Brain microvascular endothelial cell (primary cell): Measurements from ENCODE around the gene TMEM52B.

Experiments
- DNase-seq: peaks from one replicate; pipeline ENCODE4 v3.0.0-alpha.2; 2020
- H3K27ac ChIP-seq: fragments of 250-450 bp; sonication (Bioruptor Pico); 2 replicates; pipeline ENCODE4 v1.5.1; 2020; ENCODE audit warnings: mild to moderate bottlenecking, moderate library complexity
- H3K27me3 ChIP-seq: fragments of 250-450 bp; sonication (Bioruptor Pico); replicated peaks from 2 replicates; pipeline ENCODE4 v1.5.1; 2020; ENCODE audit warnings: mild to moderate bottlenecking
- H3K36me3 ChIP-seq: fragments of 250-450 bp; sonication (Bioruptor Pico); replicated peaks from 2 replicates; pipeline ENCODE4 v1.5.1; 2020; ENCODE audit warnings: mild to moderate bottlenecking
- H3K4me3 ChIP-seq: 2 replicates; pipeline ENCODE4 v1.5.1; 2011; ENCODE audit warnings: low read depth, mild to moderate bottlenecking, control low read depth, low read length, moderate library complexity
- in situ Hi-C: cut with HindIII; loops from 2 replicates; pipeline ENCODE4 v1.10.0; 2017; ENCODE audit warnings: low sequenced_read_pairs, low pct_ligation_motif_present
- TF ChIP-seq, protein P1 (sequence below): IDR thresholded peaks from 2 replicates; pipeline ENCODE4 v1.5.1; 2011; ENCODE audit warnings: low read depth, mild to moderate bottlenecking, moderate library complexity, low read length, control low read depth, inconsistent platforms; ENCODE audit errors: missing control alignments

The TMEM52B gene

DNA sequence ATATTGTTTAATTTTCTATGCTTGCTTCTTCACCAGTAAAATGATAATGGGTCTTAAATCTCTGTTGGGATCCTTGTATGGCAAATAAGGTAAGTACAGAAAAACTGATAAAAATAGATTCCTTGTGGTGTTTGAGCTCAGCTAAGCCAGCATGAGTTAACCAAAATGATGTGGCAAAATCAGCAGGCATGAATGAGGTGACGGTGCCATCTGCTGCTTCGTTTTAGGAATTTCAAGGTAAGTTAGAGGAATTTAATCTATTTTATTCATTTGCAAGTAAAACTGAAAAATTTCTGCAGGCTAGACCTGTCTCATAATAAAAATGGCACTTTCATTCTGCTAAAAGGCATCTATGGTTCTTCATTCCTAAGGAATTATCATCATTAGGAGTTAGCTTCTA lies 38.8 kb upstream of the TMEM52B start:
- TF ChIP-seq, protein P1, sequence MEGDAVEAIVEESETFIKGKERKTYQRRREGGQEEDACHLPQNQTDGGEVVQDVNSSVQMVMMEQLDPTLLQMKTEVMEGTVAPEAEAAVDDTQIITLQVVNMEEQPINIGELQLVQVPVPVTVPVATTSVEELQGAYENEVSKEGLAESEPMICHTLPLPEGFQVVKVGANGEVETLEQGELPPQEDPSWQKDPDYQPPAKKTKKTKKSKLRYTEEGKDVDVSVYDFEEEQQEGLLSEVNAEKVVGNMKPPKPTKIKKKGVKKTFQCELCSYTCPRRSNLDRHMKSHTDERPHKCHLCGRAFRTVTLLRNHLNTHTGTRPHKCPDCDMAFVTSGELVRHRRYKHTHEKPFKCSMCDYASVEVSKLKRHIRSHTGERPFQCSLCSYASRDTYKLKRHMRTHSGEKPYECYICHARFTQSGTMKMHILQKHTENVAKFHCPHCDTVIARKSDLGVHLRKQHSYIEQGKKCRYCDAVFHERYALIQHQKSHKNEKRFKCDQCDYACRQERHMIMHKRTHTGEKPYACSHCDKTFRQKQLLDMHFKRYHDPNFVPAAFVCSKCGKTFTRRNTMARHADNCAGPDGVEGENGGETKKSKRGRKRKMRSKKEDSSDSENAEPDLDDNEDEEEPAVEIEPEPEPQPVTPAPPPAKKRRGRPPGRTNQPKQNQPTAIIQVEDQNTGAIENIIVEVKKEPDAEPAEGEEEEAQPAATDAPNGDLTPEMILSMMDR = peak; percentile 57
- no peaks in the 10 kb centered on the region for H3K27me3 ChIP-seq
- H3K27ac ChIP-seq = no peak overlapping the region
- no peaks in the 10 kb centered on the region for H3K36me3 ChIP-seq
- H3K4me3 ChIP-seq = no peak overlapping the region
- in situ Hi-C loops = no loop called here
- peak; percentile 42 for DNase-seq

DNA sequence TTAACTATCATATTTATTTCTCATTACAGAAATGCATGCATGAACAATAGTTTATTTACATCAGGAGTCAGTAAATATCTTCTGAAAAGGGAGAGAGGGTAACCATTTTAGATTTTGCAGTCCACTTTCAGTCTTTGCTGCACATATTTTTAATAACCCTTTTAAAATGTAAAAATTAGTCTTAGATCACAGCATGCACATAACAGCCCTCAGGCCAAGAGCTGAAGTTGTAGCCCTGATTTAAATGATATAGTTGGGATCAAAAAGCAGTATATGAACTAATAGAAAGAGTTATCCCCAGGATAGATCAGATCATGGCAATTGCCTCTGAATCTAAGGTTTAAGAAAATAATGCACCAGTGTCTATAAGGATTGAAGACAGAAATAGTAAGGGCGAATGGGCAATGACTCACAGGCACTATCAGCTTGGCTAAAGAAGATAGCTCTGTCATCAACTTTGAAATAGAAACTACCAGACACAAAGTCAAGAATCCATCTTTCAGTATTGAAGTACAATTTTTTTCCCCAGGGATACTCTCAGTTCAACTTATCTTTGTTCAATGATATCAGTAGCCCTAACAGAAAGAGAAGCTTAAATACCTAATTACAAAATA lies 35.7 kb upstream of the TMEM52B start:
- Histone ChIP-seq H3K4me3 (no peak overlapping the region), H3K27ac (no peak overlapping the region), H3K27me3 (no peaks in the 10 kb centered on the region), H3K36me3 (no peaks in the 10 kb centered on the region)
- DNase-seq = peak; percentile 51
- TF ChIP-seq, protein P1 = no peak
- in situ Hi-C loops = no loop called here

DNA sequence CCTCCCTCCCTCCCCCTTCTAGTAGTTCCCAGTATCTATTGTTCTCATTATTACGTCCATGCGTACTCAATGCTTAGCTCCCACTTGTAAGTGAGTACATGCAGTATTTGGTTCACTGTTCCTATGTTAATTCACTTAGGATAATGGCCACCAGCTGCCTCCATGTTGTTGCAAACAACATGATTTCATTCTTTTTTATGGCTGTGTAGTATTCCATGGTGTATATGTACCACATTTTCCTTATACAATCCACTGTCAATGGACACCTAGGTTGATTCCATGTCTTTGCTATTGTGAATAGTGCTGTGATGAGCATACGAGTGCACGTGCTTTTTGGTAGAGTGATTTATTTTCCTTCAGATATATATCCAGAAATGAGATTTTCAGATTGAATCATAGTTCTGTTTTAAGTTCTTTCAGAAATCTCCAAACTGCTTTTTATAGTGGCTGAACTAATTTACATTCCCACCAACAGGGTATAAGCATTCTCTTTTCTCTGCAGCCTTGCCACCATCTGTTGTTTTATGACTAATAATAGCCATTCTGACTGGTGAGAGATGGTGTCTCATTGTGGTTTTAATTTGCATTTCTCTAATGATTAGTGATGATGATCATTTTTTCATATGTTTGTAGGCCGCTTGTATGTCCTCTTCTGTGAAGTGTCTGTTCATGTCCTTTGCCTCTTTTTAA lies 31.0 kb upstream of the TMEM52B start:
- no peak for DNase-seq
- TF ChIP-seq, protein P1 = no peak

DNA sequence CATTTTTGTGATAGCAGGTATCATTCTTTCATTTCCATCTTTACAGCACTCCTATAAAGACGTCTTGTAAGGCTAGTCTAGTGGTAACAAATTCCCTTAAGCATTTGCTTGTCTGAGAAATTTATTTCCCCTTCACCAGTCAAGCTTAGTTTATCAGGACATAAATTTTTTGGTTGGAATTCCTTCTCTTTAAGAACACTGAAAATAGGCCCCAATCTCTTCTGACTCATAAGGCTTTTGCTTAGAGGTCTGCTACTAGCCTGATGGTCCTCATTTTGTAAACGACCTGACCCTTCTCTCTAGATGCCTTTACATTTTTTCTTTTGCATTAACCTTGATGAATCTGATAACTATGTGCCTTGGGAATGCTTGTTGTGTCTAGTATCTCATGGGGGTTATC lies 27.2 kb upstream of the TMEM52B start:
- H3K27me3 ChIP-seq = no peaks in the 10 kb centered on the region
- DNase-seq = no peak
- TF ChIP-seq, protein P1 = no peak
- H3K4me3 ChIP-seq = no peak overlapping the region
- H3K27ac ChIP-seq = no peak overlapping the region
- H3K36me3 ChIP-seq = no peaks in the 10 kb centered on the region
- in situ Hi-C loops = no loop called here

More for the DNA sequence above, 31.0 kb upstream of the TMEM52B start:
- Histone ChIP-seq H3K27ac (no peak overlapping the region), H3K27me3 (no peaks in the 10 kb centered on the region), H3K36me3 (no peaks in the 10 kb centered on the region), H3K4me3 (no peak overlapping the region)
- in situ Hi-C loops = no loop called here

DNA sequence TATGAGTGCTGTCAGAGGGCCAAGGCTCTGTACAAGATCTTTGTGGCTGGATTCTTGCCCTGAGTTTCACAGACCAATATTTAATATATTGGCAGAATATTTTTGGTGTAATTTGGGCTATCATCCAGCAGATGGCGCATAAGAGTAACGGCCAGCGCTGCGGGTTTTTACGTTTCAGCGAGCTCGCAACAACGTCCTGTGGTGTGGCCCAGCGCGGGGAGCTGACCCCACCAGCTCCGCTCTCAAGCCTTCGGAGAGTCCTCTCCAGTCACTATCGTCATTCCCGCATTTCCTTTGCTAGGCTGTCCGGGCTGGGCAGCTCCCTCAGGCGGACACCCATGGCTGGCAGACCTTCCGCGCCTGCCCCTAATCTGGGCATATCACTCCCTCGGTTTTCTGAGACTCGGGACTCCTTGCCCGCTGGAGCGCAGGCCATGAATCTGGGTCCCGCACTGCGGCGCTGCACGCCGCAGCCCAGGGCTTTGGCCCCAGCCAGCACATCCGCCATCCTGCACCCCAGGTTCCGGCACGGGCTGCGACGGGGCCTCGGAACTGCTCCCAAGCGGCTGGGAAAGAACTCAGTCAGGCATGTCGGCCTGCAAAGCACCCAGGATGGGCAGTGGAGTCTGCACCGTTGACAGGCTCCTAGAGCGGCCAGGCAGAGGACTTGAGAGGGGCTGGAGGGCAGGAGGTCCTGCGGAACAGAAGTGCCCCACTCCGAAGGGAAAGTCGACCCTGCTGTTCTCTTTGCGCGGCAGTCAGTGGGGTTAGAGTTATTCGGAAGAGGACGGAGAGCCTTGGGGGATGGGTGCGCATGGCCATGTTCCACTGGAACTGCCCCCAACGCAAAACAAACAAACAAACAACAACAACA lies 25.3 kb upstream of the TMEM52B start:
- H3K27me3 ChIP-seq = no peaks in the 10 kb centered on the region
- in situ Hi-C loops = no loop called here
- TF ChIP-seq, protein P1 = peak; percentile 78
- H3K27ac ChIP-seq = no peak overlapping the region
- peak; percentile 73 for DNase-seq
- no peaks in the 10 kb centered on the region for H3K36me3 ChIP-seq
- peak overlapping the region; percentile 69 for H3K4me3 ChIP-seq
